Measurements from ENCODE around the gene SSX2IP.

Gene SSX2IP

GRCh38 chr1:84688463-84689061, 1.7 kb downstream of the SSX2IP start:
- TF ChIP-seq CTCF (IDR thresholded peaks at IDR 0.05) (no peak), ZFX (IDR thresholded peaks at IDR 0.05; ENCODE audit: borderline replicate concordance) (no peak)
- no peak overlapping the region for H3K27ac ChIP-seq

- no peak overlapping the region for H3K27ac ChIP-seq
- no peak for TF ChIP-seq CTCF (IDR thresholded peaks at IDR 0.05)
- no peak for TF ChIP-seq ZFX (IDR thresholded peaks at IDR 0.05; ENCODE audit: borderline replicate concordance)
These were observed 2.4 kb downstream of the SSX2IP start for GRCh38 chr1:84687714-84688462.

GRCh38 chr1:84686223-84686622, 4.0 kb downstream of the SSX2IP start:
- no peak for TF ChIP-seq ZFX (IDR thresholded peaks at IDR 0.05; ENCODE audit: borderline replicate concordance)
- no peak for TF ChIP-seq CTCF (IDR thresholded peaks at IDR 0.05)
- no peak overlapping the region for H3K27ac ChIP-seq

DNA sequence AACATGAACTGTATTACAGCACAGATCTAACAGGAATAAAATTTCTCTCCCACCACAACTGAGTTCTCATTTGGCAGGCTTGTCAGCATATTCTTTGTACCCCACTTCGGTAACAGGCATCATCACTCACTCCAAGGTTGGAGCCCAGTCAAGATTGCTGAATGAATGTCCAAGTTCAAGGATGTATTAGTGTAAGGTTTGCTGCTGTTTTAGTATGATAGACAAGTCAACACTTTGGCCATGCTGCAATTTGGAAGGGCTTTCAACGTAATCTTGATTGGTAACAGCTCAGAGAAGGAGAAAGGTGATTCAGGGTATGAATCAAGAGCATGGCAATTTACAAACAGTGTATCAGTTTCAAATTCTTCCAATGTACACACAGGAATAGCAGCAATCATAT, 6.8 kb downstream of the SSX2IP start:
- TF ChIP-seq CTCF (IDR thresholded peaks at IDR 0.05), result no peak
- no peak for TF ChIP-seq ZFX (IDR thresholded peaks at IDR 0.05; ENCODE audit: borderline replicate concordance)
- no peak overlapping the region for H3K27ac ChIP-seq

- TF ChIP-seq CTCF (IDR thresholded peaks at IDR 0.05) (no peak), ZFX (IDR thresholded peaks at IDR 0.05; ENCODE audit: borderline replicate concordance) (no peak)
- no peak overlapping the region for H3K27ac ChIP-seq
These were observed 8.2 kb downstream of the SSX2IP start for GRCh38 chr1:84682047-84682446.

- TF ChIP-seq CTCF (IDR thresholded peaks at IDR 0.05), result no peak
- TF ChIP-seq ZFX (IDR thresholded peaks at IDR 0.05; ENCODE audit: borderline replicate concordance), result no peak
- H3K27ac ChIP-seq, result no peak overlapping the region
These were observed 12.7 kb downstream of the SSX2IP start for GRCh38 chr1:84677415-84678099.

DNA sequence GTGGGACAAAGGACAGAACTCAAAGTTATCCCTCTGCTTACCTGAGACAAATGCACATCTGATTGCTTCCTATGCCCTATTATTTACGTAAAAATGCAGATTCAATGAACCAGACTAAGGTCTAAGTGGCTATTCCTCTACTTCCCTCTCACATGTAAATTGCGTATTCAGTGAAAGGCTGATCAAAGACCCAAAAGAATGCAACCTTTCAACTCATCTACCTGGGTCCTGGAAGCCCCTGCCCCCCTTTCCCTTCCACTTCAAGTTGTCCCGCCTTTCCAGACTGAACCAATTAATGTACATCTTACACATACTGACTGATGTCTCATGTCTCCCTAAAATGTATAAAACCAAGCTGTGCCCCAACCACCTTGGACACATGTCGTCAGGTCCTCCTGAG, 14.6 kb downstream of the SSX2IP start:
- no peak overlapping the region for H3K27ac ChIP-seq
- TF ChIP-seq CTCF (IDR thresholded peaks at IDR 0.05) (no peak), ZFX (IDR thresholded peaks at IDR 0.05; ENCODE audit: borderline replicate concordance) (no peak)

Data from 22Rv1 (cell line).